VCaP (cell line): ENCODE measurements around the gene RSPH10B.
"Not testable (repeated sequence)": the region's sequence is repeated elsewhere in the genome, so short reads cannot be mapped to it uniquely, and the experiment has no call there.

Source experiments
- H3K27ac ChIP-seq: fragments of 450-650 bp; 2 replicates; pipeline ENCODE4 v1.5.1; 2017
- CTCF ChIP-seq: fragments of 450-650 bp; conservative IDR thresholded peaks from 2 replicates; pipeline ENCODE4 v1.5.1; 2017; ENCODE audit warnings: mild to moderate bottlenecking, moderate library complexity

The RSPH10B gene

DNA sequence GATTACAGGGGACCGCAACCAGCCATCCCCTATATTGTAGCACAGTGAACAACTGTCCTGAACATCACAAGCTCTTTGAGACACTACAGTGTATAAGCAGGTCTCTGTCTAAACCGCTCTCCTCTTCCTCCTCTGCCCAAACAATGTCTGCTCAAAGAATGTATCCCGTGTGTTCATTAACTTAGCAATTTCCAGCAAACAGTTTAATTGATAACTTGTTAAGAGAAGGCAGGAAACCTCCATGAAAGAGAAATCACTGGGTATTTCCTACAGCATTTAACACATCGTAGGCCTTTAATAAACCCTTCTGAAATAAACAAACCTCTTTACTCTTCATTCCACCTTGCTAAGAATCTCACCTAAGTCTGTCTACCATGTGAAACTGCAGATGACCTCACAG lies 36.9 kb upstream of the RSPH10B start:
- H3K27ac ChIP-seq = peak overlapping the region; percentile 82; the same call in 1 of the 2 replicates
- no peak for TF ChIP-seq CTCF

DNA sequence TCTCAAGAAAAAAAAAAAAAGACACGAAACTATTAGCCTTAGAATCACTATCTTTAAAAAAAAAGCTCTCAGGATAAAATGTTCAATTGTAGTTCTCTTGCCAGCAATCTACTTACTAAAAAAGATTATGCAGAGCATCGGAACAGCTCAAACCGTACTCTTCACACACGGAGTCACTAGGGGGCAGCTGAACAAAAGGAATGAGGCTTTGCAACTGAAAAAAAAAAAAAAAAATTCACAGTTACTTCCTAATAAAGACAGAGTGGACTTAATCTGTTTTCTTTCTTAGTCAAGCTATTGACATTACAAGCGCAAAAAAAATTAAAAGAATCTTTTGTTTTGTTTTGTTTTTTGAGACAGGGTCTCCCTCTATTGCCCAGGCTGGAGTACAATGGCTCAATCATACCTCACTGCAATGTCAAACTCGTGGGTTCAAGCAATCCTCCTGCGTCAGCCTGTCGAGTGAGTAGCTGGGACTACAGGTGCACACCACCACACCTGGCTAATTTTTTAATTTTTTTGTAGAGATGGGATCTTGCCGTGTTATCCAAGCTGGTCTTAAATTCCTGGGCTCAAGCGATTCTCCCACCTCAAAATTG lies 26.8 kb upstream of the RSPH10B start:
- H3K27ac ChIP-seq = peak overlapping the region; percentile 96
- TF ChIP-seq CTCF = peak; percentile 80

DNA sequence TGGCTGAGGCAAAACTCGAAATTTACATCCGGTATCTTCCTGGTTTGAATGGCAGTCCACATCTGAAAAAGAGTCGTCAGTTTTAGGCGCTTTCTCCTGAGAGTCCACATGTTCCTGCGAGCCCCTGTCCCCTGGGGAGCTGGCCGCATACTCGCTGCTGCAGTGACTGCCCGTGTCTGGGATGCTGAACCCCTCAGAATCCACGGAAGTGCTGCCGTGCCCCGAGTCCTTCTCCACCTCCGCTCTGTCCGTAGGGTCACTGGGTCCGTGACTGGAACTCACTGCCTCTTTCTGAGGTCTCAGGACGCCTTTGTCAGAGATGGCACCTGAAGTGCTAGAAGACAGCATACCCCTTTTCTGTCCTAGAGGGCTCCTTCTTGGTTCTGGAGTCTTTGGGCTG lies 16.6 kb upstream of the RSPH10B start:
- not testable (repeated sequence) for H3K27ac ChIP-seq

GRCh38 chr7:5979680-5980314 lies 9.3 kb upstream of the RSPH10B start:
- not testable (repeated sequence) for H3K27ac ChIP-seq

DNA sequence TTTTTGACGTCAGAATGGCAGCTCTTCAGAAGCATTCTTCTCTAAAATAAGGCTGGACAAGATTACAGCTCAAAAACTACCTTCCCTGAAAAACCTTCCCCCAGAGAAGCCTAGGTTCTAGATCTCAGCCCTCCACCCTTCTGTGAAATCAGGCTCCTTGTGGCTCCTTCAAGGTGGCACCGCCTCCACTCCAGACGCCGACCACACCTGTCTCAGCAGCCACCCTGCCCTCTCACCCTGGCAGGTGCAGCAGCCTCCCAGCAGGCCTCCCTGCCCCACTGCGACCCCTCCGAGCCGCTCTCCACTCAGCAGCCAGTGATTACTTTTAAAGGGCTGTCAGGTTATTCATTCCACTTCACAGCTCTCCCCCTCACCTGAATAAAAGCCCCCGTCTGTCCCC lies 3.1 kb upstream of the RSPH10B start:
- not testable (repeated sequence) for H3K27ac ChIP-seq

DNA sequence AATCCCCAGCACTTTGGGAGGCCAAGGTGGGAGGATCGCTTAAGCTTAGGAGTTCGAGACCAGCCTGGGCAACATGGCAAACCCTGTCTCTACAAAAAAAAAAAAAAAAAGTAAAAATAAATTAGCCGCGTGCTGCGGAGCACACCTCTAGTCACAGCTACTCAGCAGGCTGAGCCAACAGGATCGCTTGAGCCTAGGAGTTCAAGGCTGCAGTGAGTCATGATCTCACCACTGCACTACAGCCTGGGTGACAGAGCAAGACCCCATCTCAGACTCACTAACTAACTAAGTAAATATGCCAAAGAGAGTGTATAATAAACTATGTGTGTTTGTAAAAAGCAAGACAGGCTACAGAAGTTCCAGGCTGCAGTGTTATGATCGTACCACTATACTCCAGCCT lies 6.7 kb downstream of the RSPH10B start:
- H3K27ac ChIP-seq = not testable (repeated sequence)

DNA sequence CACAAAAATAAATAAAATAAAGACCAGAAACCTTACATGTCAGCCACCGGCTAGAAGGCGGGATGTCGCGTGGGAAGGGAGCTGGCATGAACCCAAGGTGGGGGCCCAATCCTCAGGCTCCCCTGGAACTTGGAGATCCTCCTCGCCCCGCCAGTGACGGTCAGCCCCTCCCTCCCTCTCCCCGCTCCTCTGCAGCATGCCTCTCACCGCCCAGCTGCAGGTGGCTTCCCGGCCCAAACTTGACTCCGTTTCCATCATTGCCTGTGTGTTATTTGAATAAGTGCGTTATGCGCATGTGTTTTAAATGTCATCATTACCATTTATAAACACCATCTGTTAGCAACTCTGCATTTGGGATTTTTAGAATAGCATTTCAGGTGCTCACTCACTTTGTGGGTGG lies 7.3 kb downstream of the RSPH10B start:
- H3K27ac ChIP-seq = not testable (repeated sequence)

- not testable (repeated sequence) for H3K27ac ChIP-seq
Measured at GRCh38 chr7:5934945-5935450, 35.5 kb downstream of the RSPH10B start.

GRCh38 chr7:5931905-5932644 lies 38.4 kb downstream of the RSPH10B start:
- H3K27ac ChIP-seq = not testable (repeated sequence)

DNA sequence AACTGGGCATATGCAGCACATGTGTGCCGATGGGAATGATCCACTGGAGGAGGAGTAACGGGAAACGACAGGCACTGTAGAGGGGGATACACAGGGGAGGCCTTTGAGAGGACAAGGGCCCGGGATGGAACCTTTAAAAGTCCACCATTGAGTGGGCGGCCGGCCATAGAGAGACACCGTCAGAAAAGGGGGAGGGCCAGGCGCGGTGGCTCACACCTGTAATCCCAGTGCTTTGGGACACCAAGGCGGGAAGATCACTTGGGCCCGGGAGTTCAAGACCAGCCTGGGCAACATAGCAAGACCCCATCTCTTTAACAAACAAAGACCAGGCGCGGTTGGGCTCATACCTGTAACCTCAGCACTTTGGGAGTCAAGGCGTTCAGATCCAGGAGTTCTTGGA lies 39.2 kb downstream of the RSPH10B start:
- H3K27ac ChIP-seq = not testable (repeated sequence)

DNA sequence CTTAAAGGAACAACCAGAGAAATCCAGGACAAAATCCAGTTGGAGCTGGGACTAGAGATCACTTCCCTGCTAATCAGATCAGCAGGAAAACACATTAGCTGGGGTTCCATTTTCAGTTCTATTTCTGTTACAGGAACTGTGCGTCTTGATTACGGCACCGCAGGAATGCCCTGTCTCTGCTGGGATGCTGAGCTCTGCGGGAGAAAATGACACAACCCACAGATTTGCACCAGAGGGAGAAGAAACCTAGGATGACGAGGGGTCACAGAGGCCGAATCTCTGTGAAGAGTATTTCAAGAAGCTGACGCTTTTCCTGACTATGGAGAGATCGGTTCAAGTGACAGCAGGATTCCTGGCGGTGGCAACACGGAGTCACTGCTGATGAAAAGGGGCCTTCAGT lies 40.2 kb downstream of the RSPH10B start:
- H3K27ac ChIP-seq = not testable (repeated sequence)

DNA sequence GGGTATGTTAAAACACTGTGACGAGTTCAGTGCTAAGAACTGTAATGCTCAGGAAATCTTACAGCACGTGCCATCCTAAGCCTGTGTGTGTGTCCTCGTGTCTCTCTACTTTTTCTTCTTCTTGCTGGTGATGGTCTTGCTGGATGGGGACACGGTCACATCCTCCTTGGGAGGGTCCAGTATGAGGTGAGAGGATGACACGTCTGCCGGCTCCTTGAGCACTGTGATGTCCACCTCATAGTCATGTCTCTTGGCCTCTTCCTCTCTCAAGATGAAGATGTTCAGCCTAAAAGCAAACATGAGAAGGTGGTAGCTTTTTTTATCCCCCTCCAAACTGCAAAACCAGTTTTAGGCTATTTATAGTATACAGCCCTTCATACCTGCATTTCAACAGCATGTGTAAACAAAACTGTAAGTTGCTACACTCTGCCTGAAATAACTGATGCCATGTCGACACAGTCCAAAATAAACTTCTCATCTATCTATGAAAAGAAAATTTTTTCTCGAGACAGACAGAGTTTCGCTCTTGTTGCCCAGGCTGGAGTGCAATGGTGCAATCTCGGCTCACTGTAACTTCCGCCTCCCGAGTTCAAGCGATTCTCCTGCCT lies 44.1 kb downstream of the RSPH10B start:
- H3K27ac ChIP-seq = not testable (repeated sequence)

- not testable (repeated sequence) for H3K27ac ChIP-seq
Measured at GRCh38 chr7:5924630-5925029, 45.9 kb downstream of the RSPH10B start.

DNA sequence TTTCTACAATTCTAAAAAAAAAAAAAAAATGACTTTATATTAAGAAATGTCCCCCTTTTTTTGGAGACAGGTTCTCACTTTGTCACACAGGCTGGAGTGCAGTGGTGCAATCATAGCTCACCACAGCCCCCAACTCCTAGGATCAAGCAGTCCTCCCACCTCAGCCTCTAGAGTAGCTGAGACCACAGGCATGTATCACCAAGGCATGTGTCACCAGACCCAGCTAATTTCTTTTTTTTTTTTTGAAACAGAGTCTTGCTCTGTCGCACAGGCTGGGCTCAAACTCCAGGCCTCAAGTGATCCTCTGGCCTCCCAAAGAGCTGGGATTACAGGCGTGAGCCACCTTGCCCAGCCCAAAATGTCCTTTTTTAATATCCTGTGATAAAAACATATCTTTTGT lies 46.3 kb downstream of the RSPH10B start:
- not testable (repeated sequence) for H3K27ac ChIP-seq

- not testable (repeated sequence) for H3K27ac ChIP-seq
Measured at GRCh38 chr7:5916529-5916928, 54.0 kb downstream of the RSPH10B start.

DNA sequence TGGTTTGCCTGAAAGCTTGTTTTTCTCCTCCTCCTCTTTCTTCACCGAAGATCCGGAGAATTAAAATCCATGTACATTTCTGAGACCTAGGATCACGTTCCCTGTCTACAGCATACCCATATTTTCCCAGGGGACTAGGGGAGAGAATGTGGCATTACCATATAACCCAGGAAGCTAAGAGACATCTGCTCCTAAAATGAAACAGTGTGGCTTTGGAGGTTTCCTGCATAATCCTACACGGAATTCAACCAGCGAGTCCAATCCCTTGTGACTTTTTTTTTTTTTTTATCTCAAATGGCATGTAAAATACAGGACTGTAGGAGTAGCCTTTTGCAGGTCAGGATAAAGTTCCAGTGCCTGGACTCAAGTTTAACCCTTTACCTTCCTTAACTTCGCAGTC lies 61.7 kb downstream of the RSPH10B start:
- not testable (repeated sequence) for H3K27ac ChIP-seq

- not testable (repeated sequence) for H3K27ac ChIP-seq
Measured at GRCh38 chr7:5904726-5905125, 65.8 kb downstream of the RSPH10B start.

DNA sequence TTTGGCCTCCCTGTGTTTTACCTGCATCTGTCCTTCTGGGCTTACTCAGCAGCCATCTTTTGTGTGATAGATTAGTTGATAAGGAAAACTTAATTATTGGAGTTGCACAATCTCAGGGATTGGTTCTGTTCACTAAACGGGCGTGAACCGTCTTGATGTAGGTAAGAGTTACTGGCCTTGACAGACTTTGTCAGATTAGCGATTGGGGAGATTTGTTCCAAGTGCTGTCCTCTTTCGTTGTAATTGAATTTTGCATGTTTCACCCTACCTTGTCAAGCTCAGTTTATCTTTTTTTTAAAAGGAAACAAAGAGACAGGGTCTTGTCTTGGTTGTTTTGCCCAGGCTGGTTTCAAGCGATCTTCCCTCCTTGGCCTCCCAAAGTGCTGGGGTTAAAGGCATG lies 67.5 kb downstream of the RSPH10B start:
- not testable (repeated sequence) for H3K27ac ChIP-seq

DNA sequence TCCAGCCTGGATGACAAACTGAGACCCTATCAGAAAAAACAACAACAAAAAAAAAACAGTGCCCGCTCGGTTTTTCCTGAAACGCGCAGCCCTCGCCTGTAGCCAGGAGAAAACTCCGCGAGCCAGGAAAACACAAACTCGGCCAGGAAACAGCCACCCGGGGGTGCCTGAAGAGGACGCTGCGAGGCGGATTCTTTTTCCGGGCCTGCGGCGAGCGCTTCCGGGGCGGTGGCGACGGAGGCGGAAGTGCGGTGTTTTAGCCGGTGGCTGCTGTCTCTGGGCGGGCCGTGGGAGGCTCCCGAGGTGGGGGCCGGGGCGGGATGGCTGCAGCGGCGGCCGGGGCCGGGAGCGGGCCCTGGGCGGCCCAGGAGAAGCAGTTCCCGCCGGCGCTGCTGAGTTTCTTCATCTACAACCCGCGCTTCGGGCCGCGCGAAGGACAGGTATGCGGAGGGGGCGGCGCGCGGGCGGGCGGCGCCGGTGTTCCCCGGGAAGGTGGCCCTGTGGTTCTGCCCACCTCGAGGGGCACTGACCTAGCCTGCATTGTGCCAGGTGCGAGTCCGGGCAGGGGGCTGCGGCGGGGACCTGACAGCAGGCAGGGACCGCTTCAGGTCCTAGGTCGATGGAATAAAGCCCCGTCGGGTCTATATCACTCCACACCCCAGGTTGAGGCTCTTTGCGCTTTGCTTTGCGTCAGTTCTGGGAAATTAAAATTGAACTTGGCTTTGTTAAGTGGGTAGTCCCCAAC lies 71.8 kb downstream of the RSPH10B start, which contains the start of gene CCZ1:
Gene CCZ1, plus strand, starts transcription at position 254 of the 745 bp plus-strand sequence. Its CDS starts 67 bp downstream, at position 321.
- H3K27ac ChIP-seq = not testable (repeated sequence)
